Brain microvascular endothelial cell (primary cell): ENCODE data around the gene ADGRA1.

Experiments
- DNase-seq: peaks from one replicate; pipeline ENCODE4 v3.0.0-alpha.2; 2020
- H3K27ac ChIP-seq: fragments of 250-450 bp; sonication (Bioruptor Pico); 2 replicates; pipeline ENCODE4 v1.5.1; 2020; ENCODE audit warnings: mild to moderate bottlenecking, moderate library complexity
- H3K27me3 ChIP-seq: fragments of 250-450 bp; sonication (Bioruptor Pico); replicated peaks from 2 replicates; pipeline ENCODE4 v1.5.1; 2020; ENCODE audit warnings: mild to moderate bottlenecking
- H3K36me3 ChIP-seq: fragments of 250-450 bp; sonication (Bioruptor Pico); replicated peaks from 2 replicates; pipeline ENCODE4 v1.5.1; 2020; ENCODE audit warnings: mild to moderate bottlenecking
- H3K4me3 ChIP-seq: 2 replicates; pipeline ENCODE4 v1.5.1; 2011; ENCODE audit warnings: low read depth, mild to moderate bottlenecking, control low read depth, low read length, moderate library complexity
- in situ Hi-C: cut with HindIII; loops from 2 replicates; pipeline ENCODE4 v1.10.0; 2017; ENCODE audit warnings: low sequenced_read_pairs, low pct_ligation_motif_present
- TF ChIP-seq, protein P1 (sequence below): IDR thresholded peaks from 2 replicates; pipeline ENCODE4 v1.5.1; 2011; ENCODE audit warnings: low read depth, mild to moderate bottlenecking, moderate library complexity, low read length, control low read depth, inconsistent platforms; ENCODE audit errors: missing control alignments

ADGRA1 gene

DNA sequence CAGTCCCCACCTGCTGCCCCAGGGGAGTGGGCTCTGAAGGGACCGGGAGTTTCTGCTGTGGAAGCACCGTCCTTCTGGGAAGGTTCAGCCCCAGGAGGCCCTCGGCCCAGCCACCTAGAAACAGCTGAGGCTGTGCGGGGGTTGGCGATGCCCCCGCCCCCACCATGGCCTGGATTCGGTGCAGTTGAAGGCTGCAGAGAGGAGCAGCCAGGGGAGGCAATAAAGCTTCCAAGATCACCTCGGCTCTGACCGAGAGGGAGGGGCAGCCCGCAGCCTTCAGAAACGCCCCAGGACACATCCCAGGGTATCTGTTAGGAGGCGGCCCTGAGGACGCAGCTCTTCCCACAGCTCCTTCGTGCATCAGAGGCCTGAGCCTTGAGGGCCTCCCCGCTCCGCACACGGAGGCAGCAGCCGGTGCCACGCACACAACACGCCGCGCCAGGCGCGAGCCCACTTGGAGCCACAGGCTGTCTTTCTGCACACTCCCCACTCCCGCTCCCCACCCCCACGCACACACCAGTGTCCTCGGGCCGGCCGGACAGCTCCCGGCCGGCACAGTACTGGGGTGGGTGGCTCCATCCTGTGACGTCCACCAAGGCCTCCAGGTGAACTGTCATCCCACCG lies 73.9 kb downstream of the ADGRA1 start:
- H3K4me3 ChIP-seq = no peak overlapping the region
- peaks cover 25% of the 10 kb centered on the region for H3K27me3 ChIP-seq
- H3K27ac ChIP-seq = no peak overlapping the region
- in situ Hi-C loops = no loop called here
- TF ChIP-seq, protein P1, sequence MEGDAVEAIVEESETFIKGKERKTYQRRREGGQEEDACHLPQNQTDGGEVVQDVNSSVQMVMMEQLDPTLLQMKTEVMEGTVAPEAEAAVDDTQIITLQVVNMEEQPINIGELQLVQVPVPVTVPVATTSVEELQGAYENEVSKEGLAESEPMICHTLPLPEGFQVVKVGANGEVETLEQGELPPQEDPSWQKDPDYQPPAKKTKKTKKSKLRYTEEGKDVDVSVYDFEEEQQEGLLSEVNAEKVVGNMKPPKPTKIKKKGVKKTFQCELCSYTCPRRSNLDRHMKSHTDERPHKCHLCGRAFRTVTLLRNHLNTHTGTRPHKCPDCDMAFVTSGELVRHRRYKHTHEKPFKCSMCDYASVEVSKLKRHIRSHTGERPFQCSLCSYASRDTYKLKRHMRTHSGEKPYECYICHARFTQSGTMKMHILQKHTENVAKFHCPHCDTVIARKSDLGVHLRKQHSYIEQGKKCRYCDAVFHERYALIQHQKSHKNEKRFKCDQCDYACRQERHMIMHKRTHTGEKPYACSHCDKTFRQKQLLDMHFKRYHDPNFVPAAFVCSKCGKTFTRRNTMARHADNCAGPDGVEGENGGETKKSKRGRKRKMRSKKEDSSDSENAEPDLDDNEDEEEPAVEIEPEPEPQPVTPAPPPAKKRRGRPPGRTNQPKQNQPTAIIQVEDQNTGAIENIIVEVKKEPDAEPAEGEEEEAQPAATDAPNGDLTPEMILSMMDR = no peak
- H3K36me3 ChIP-seq = no peaks in the 10 kb centered on the region
- no peak for DNase-seq

DNA sequence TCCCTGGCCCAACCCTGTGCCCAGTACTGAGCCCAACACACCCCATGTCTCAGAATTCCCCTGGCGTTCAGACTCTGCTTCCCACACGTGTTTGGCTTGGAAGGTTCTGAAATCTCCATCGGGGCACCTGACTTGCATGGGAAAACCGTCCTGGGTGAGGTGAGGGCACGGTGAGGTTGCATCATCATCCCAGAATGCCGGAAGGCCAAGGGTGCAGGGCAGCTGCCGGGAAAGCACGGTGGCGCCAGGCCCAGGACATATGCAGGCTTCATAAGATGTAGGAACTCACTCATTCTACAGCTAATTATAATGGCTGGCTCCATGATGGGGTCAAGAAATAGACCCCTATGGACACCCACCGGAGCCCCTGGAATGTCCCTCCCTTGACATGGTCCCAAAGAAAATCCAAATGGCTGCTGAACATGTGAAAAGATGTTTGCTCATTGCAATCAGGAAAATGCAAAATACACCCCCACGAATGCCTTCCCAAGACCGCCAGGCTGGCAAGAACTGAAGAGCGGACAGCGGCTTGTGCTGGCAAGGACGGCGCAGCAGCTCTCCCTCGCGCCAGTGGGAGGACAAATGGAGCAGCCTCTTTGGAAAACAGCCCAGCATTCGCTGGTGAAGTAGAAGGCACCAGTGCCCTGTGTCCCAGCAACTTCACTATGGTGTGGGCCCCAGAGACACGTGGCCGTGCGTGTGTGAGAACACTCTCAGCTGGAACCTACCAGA lies 74.6 kb downstream of the ADGRA1 start:
- no peak for DNase-seq
- Histone ChIP-seq H3K36me3 (no peaks in the 10 kb centered on the region), H3K27ac (no peak overlapping the region), H3K27me3 (peaks cover 25% of the 10 kb centered on the region), H3K4me3 (no peak overlapping the region)
- in situ Hi-C loops = no loop called here
- TF ChIP-seq, protein P1 = no peak

DNA sequence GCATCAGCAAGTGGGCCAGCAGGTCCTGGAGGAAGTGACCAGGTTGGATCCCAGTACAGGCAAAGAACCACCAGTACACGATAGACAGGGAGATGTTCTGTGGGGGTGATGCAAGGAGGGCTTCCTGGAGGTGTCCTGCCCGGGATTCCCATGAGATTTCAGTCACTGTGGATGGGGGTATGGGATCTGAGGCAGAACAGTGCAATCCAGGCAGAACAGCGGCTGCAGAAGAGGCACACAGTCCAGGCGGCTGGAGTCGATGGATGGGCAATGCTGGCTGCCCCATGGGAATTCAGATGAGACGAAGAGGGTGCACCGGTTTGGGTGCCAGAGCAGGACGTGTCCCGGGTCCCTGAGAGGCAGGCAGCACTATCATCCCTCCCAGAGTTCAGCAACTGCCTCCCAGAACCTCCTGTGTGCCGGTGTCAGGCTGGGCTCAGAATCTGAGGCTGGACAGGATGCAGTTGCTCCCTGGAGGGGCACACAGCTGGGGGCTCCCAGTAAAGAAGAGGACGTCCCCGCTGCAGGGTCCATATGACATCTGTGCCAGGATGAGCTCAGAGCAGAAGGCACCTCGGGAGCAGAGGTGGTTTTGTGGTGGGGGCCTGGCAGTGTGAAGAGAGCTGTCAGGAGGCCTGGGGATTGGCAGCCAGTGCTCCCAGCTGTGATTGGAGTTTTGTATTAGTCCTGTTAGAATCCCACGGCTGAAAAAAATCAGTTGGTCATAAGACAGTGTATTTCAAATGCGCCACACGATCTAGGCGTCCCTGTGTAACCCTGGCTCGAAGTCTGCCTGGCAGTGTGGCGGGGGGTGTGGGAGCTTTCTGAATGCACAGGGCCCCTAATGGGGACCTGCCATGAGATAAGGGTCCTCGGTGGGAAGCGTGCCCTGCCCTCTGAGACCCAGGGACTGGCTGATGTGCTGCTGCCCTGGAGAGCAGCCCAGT lies 75.5 kb downstream of the ADGRA1 start:
- DNase-seq = no peak
- no peak overlapping the region for H3K27ac ChIP-seq
- TF ChIP-seq, protein P1 = no peak
- no peak overlapping the region for H3K4me3 ChIP-seq
- no peaks in the 10 kb centered on the region for H3K36me3 ChIP-seq
- H3K27me3 ChIP-seq = peaks cover 25% of the 10 kb centered on the region
- in situ Hi-C loops = no loop called here

DNA sequence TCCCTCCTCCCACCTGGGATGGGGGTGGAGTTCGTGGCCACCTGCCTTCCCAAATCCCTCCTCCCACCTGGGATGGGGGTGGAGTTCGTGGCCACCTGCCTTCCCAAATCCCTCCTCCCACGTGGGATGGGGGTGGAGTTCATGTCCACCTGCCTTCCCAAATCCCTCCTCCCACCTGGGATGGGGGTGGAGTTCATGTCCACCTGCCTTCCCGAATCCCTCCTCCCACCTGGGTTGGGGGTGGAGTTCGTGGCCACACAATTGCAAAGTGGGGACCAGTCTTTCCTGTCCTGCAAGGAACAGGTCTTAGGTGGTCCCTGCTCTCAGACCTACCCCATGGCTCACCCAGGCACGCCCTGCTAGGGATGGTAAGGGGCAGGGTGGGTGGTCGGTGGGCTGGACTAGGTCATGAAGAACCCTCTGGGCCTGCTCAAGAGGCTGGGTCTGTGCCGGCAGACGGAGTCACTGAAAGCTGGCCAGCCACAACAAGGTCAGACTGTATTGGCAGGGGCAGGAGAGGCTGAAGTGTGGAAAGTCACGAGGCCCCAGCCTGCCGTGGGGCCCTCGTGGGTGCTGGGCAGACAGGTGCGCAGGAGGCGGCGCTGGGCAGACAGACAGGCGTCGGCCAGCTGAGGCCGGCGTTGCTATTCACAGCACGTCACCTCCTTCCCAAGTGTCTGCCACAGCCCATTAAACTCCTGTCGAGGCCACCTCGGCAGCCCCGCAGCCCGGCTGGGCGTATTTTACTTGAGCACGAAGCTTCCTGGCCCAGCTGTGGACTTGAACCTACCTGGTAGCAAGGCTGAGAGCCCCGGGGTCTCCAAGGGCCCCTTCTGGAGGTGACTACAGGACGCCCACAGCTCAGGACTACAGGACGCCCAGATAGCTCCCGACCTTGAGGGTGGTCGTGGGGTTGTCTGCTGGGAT lies 76.4 kb downstream of the ADGRA1 start:
- no peak for DNase-seq
- TF ChIP-seq, protein P1 = no peak
- Histone ChIP-seq H3K4me3 (no peak overlapping the region), H3K27ac (no peak overlapping the region), H3K36me3 (no peaks in the 10 kb centered on the region), H3K27me3 (peaks cover 23% of the 10 kb centered on the region)
- in situ Hi-C loops = no loop called here

DNA sequence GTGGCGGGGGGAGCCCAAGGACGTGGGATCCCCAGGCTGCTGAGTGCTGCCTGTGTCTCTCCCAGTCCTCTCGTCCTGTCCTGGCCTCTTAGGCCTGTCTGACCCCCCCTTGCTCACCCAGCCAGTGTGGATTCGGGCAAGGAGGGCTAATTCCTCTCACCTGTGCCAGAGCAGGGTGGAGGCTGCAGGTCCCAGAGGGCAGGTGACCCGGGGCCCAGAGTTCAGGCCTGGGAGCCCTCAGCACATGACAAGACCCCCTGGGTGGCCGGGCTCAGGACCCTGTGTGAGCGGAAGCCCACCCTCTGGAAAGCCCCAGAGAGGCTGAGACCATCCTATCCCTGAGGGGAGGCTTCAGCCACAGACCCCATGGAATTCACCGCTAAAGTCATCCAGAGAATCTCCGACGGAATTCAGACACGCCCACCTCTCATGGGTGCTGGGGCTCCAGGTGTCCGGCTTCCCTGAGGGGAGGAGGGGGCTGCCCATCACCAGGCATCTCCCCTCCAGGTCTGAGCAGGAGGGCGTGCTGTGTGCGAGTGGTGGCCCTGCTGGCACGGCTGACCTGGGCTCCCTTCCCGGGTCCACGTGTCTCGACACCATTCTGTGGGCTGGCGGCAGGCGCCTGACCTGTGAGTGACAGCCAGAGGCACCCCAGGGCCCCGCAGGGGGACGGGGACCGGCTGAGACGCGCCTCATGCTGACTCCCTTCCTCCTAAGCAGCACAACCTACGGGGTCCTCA lies 77.3 kb downstream of the ADGRA1 start:
- no peak for DNase-seq
- H3K27ac ChIP-seq = no peak overlapping the region
- H3K27me3 ChIP-seq = peaks cover 23% of the 10 kb centered on the region
- in situ Hi-C loops = no loop called here
- no peaks in the 10 kb centered on the region for H3K36me3 ChIP-seq
- TF ChIP-seq, protein P1 = no peak
- no peak overlapping the region for H3K4me3 ChIP-seq
